Hippocampal formation (tissue), 2 donors: Measurements from ENCODE around the gene LCLAT1.

Source experiments
- DNase-seq, 2 donors: peaks; one replicate each; lab custom pipeline; 2025; lab: John Stamatoyannopoulos, UW

The LCLAT1 gene

DNA sequence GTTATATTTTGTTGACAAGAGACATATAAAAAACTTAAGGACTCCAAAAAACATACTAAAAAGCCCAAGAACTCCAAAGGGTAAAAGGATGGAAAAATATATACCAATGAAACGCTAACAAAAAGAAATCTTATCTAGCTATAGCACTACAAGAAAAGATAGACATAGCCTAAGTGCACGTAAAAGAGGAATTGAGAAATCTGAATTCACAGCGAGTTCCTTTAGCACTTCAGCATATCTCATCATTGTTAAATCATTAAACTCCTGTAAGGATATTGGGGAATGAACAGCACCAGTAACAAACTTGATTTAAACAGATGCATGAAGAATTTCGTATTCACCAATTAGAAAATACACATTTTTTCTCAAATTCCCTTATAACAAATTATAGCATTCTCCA is 226.1 kb downstream of the LCLAT1 start:
- no peak for DNase-seq

DNA sequence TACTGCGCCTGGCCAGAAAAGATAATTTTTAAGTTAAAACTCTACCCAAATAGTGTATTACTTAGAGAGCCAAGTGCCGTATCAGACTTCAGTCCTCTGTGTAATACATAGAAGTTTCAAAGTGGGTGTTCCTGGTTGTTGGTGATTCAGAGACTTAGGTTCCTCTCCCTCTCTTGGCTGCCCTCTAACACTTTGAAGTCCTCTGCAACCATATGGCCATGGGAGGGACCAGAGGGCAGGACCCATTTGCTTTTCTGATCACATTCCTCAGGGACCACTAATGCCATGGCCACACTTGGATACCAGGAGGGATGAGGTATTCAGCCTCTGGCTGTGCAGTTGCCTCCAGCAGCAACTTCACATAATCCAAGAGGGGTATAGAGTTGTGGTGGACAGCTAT is 228.7 kb downstream of the LCLAT1 start:
- no peak for DNase-seq

DNA sequence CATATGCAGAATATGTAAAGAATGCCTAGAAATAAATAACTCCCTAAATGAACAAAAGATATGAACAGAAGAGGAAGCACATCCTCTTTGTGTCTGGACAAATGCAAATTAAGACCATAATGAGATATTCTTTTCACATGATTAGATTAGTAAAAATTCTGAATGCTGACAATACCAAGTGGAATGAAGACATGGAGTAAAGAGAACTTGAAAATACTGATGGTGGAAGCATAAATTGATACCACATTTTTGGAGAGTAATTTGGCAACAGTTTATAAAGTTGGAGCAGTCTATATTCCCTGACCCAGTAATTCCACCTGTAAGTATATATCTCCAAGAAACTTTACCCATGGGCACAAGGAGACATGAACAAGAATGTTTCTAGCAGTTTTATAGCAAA is 230.2 kb downstream of the LCLAT1 start:
- DNase-seq = no peak

DNA sequence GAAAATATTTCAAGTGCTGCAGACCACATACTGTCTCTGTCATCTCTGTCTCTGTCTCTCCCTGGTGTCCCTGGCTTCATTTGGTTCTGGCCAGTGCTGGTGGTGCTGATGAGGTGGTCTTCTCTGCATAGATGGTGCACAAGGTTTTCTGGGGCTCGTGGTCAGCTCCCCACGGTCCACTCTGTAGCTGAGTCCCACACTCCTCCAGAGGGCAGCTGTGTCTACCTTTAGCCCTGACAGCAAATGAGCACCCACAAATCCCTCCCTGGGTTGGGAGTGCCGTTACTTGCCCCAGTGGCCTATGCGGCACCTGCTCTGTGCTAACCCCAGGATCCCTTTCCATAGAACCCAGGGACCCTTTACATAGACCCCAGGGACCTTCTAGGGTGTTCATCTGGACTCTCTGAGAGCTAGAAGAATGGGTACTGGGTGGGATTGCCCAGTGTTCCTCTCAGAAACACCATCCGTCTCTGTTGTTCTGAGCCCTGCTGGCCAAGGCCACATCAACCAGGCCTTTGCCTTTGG is 230.9 kb downstream of the LCLAT1 start:
- DNase-seq = no peak

DNA sequence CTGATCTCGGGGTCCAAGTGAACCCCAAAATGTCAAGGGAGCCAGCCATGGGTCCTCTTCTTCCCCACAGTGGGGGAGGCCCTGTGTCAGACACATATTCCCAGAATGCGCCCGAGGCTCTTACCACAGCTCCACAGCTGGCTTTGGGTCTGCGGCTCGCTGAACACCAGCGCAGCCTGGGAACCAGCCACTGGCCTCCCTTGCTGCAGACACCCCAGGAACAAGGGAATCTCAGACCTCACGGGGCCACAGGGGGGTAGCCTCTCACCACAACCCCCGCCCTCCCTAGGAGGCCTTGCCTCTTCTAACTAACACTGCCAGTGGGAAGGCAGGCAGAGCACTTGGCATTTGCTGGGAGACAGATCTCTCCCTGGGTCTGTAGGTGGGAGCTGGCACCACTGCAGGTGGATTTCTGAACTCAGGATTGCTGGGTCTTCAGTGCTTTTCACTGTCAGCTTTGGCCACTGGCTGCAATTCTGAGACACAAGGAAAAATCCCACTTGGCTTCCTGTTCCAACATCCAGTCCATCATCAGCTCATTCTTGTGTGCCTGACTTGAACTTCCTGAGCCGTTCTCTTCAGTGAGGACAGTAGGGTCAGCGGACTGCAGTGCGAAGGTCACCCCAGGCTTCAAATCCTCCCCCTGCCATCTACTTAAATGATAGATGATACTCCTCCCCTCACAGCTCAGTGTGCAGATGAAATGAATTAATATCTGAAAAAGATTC is 231.5 kb downstream of the LCLAT1 start:
- no peak for DNase-seq

DNA sequence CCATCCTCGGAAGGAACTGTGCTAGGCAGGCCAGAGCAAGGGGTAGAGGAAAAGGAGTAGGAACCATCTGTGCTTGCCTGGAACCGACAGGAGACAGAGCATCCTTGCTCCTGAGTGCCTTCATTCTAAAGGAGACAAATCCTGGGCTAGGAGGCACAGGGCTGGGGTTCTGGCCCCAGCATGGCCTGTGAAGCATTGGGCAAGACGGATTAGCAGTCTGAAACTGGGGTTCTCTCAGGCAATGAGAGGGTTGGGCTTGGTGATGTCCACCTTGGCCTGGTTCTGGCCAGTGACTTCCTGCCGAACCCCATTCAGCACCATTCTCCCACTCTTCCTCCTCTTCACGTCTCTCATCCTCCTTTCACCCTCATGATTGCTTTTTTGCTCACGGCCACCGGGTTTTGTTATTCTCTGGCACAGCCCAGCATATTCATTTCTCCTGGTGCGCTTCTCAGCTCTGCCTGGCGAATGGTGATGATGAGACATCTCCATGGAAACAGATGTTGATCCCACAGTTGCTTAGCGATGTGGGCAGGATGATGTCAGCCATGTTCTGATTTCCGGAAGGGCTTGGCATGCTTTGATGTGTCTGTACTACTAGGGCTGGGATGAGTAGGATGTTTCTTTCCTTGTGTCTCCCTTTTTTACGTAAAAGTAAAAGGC is 232.5 kb downstream of the LCLAT1 start:
- DNase-seq = peak; percentile 26 to 65

DNA sequence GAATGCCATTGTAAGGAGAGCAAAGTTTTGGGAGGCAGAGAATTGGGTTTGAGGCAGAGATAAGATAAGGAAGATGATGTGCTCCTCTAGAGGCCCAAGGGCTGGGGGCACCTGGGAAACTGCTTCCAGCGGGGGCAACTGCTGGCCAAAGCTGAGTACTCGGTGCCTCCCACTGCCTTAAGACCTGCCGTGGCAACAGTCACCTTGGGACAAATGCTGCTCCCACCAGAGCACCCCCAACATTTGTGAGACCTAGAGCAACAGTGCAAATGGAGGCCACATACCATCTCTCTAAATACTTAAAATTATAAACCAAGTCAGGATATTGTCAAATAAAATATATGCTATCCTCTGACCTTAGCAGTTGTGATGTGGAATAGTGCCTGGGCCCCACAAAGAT is 233.1 kb downstream of the LCLAT1 start:
- no peak for DNase-seq

DNA sequence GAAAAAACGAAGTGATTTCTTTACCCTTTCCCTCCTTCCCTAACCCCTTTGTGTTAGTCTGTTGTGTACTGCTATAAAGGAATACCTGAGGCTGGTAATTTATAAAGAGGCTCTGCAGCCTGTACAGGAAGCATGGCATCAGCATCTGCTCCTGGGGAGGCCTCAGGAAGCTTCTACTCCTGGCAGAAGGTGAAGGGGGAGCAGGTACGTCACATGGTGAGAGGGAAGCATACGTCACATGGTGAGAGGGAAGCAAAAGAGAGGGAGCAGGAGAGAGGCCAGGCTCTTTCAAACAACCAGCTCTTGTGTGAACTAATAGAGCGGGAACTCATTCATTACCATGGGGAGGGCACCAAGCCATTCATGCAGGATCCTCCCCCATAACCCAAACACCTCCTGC is 234.0 kb downstream of the LCLAT1 start:
- no peak for DNase-seq

DNA sequence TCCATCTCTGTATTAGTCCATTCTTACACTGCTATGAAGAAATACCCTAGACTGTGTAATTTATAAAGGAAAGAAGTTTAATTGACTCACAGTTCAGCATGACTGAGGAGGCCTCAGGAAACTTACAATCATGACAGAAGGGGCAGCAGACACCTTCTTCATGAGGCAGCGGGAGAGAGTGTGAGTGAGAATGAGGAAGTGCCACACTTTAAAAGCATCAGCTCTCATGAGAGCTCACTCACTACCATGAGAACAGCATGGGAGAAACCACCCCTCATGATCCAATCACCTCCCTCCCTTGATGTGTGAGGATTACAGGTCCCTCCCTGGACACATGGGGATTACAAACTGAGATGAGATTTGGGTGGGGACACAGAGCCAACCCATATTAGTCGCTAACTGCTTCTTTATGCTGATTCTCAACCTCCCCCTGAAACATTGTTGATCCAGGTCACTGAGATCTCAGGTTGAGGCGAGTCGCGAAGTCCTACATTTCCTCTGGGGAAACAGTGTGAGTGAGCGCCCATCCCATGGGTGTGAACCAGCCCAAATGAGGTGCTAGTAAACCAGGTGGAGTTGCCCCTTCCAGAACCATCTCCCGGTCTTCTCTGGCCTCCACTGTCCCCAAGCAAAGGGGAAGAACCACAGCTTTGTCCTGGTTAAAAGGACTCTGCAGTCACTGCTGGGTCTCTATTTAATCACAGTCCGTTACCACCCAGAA is 236.3 kb downstream of the LCLAT1 start:
- DNase-seq = no peak

DNA sequence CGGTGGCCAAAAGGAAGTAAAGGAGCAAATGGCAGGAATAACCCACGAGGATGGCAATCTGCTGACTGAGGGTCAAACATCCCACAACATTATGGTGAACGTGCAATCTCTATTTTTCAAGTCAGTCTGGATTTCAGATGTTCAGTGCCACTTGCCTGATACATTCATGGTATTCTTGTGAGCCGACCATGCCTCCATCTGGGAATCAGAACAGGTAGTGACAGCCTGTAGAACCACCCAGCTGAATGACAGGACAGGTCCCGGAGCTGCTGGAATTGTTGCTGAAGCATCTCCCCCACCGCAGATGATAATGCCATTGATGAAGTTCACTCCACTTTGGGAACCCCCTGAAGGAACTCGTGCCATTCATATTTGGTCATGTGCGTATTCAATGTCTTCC is 237.0 kb downstream of the LCLAT1 start:
- DNase-seq = no peak

DNA sequence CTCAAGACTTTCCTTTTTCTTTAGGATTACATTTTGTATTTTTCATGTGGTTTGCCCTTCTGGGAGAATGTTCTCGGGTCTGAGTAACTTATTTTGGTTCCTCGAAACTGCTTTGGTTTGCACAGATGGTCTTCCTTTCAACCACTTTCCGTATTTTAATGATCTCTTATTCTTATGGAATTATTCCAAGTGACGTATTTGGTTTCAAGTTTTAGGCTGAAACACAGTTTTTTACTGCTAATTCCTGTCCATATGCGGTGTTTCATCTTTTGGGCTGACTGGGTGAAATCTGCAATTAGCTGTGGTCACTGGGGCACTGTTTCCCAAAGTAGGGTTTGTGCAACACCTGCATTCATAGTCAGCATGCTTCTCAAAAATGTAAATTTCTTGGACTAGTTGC is 237.5 kb downstream of the LCLAT1 start:
- DNase-seq = no peak

DNA sequence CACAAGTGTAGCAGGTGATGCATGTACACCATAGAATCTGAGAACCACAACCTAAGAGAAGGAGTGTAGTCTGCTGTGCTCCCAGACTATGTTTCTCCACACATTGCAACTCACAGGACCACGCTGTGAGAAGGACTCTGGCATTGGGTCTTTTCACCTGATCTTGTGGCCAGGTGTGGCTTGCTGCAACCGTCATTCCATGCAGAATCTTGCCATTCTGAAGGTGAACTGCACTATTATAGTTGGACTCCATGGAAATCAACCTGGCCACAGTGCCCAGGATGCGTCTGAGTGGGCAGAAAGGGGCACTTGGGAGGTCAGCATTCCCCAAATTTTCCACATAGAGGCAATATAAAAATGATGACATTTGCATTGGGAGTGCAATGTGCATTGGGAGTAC is 237.9 kb downstream of the LCLAT1 start:
- no peak for DNase-seq

DNA sequence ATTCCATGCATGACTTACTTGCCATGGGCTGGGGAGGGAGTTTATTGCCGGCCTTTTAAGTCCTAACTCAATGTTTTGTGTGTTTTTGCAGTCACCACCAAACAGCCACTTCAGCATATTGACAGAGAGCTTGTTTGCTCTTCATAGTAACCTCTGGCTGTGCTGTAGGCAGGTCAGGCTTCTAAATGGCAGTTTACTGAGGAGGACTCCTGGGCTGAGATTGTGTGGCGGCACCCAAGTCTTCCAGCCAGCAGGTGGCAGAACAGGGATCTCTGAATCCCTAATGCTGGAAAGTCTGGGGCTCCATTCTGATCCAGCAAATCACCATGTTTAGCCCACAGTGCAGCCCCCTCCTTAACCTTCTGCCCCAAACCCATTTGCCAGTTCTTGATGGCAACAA is 239.0 kb downstream of the LCLAT1 start:
- no peak for DNase-seq

DNA sequence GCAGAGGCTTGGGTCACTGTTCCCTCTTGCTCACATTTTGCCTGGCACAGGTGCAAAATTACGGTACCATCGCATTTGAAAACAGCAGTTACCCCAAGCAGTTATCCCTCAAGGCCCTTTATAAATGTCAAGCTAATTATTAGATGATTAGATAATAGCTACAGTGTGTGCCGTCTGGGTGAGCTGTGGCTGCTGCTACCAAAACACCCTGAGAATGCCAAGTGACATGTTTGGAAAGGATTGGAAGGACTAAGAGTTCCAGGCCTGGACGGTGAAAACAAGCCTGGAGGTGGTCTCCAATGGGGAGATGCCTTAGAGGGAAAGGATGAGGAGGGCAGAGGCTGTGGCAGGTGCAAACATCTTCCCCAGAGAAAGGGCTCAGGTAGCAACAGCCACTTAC is 239.6 kb downstream of the LCLAT1 start:
- DNase-seq = no peak

DNA sequence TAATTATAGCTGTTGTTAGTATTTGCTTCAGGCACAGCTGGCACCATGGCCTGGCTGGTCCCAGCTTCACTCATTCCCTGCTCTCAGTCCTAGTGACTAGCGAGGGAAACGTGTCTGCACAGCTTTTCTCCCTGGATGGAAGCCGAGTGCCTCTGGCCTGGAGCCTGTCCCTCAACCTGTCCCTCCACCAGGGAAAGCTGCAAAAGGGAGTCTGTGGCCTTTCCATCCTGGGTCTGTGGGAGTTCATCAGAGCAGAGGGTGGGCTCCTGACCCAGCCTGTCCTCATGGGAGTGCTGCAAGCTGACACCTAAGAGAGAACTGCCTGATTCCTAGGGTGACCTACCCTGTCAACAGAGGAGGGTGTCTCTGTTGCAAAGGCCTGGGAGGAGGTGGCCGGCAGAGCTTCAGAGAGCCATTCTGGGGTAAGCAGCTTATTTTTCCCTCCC is 241.9 kb downstream of the LCLAT1 start:
- no peak for DNase-seq

DNA sequence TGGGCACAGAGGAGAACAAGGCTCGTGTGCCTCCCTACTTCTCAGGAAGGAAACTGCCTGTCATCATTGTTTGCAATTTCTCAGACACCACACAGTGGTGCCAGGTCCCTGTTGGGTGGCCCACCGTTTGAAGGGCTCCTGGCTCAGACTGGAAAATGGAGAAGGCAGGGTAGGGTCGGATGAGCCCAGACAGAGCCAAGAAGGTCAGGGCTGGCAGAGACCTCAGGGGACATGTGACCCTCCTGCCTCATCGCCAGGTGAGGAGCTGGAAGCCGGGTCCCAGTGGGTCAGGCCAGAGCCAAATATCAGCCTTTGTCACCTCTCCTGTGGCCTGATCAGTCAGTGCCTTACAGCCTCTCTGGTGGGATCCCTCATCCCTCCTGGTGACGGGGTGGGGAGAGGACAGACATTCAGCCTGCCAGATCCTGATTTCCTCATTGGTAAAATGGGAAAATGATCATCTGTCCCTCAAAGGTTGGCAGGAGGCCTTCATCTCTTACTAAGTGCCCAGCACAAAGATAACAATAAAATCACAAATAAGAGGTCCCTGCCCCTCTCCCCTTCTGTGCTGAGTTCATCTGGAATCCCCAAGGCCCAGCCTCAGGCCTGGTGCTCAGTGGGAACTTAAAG is 242.6 kb downstream of the LCLAT1 start:
- no peak for DNase-seq

DNA sequence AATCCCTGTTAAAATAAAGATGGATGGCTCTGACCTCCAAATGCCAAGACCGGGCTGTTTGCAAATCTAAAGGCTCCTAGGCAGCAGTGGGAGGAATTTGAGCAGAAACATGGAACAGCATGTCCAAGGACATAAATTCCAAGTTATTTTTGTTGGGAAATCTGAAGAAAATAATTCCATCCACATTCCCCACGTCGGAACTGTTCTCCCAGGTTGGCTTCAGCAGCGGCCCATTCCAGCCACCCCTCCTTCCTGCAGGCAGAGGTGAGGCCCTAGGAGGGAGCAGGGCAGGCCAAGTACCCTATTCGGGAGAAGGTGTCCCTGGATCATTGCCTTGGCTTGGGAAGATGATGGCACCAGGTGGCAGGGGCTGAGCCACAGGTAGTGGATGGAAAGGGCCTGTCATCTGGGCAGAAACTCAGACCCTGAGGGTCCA is 243.1 kb downstream of the LCLAT1 start:
- DNase-seq = no peak

DNA sequence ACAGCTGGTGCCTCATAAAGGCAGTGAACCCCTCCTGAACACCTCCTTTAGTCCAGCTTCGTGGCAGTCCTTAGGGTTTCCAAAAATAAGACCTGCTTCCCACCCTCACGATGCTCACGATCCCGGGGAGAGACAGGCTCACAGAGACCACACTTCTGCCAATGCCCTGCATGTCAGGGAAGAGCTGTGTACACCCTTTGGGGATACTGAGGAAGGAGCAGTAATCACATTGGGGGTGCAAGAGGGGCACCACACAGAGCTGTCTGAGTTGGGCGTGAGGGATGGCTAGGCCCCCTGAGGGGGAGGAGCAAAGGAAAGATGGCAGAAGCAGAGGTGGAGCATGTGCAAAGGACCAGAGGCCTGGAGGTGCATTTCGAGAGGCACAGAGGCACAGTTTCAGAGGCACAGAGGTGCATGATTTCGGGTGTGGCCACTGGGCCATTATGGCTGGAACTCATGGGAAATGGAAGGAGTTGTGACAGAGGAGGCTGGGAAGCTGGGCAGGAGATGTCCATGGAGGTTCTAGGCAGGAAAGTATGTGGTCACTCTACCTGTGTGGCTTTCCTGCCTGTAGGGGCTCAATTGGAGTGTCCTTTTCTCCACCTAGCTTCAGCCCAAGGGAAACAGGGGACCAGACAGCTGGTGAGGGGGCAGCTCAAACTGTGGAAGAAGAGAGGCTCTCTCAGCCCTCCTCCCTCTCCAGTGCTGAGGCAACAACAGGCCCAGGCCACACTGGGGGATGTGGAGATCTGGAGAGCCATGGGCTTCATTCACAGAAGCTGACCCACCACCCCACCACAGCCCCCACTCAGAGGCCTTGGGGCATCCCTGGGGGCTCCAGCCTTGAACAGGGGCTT is 244.3 kb downstream of the LCLAT1 start:
- no peak for DNase-seq

DNA sequence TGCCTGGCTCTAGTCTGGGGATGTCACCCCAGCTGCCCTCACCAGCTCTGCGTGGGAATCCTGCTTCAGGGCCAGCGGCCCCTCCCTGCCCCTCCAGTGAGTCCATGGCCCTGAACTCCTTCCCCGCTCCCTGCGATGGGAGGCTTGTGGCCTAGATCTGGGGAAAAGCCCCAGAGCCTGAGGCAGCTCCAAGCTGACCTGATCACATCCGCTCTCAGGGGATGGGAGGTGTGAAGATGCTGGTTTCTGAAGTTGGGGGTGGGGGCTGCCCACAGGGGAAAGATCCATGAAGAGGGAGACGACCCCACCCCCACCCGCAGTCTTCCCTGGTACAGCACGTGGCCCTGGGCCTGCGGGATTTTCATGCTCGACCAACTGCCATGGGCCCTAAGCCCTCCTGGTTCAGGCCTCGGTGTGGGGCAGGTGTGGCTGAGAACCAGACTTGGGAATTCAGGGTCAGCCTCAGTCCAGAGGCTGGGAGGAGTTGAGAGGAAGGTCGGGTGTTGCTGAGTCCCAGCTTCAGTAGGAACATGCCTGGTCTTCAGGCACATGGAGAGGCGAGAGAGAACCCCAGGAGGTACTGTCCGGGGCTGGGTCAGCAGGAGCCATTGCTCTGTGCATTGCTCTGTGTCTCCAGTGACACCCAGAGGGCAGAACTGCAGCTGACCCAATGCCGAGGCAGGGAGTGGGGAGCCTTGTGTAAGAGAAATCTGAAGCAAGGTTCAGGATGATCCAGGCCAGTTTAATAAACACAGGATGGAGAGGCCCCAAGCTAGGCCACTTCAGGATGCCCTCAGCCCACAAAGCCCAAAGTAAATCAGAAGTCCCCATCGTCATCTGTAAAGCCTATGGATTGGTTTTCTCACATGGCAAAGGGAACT is 245.1 kb downstream of the LCLAT1 start:
- DNase-seq = no peak

DNA sequence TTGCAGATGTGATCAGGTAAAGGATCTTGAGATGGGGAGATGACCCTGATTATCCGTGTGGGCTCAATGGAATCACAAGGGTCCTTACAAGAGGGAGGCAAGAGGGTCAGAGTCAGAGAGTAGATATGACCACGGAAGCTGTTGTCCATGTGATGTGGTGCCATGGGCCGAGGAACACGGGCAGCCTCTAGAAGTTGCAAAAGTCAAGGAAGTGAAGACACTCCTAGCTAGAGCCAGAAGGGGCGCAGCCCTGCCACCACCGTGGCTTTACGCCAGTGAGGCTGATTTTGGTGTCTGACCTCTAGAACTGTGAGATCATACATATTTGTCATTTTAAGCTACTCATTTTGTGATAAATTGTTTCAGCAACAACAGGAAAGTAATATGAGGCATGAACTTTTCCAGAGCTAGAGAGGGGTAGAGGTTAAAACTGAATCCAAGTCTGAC is 245.8 kb downstream of the LCLAT1 start:
- DNase-seq = no peak
